ENCODE data around the gene TAF1A. TPM values are rescaled to one million over a fixed set of nuclear protein-coding genes. Genes with fewer than 3 reads are reported as not detected.
"Not testable (repeated sequence)": the region's sequence is repeated elsewhere in the genome, so short reads cannot be mapped to it uniquely, and the experiment has no call there.

The TAF1A gene
- total RNA-seq: 23.6 TPM

- FAIRE-seq (no peak), DNase-seq (ENCODE audit: low spot score in 2 of 2) (peak; percentile 38 to 68)
Measured at GRCh38 chr1:222589462-222590302, at the start of gene TAF1A. Gene TAF1A (minus strand): TSS chr1:222589933.

DNA sequence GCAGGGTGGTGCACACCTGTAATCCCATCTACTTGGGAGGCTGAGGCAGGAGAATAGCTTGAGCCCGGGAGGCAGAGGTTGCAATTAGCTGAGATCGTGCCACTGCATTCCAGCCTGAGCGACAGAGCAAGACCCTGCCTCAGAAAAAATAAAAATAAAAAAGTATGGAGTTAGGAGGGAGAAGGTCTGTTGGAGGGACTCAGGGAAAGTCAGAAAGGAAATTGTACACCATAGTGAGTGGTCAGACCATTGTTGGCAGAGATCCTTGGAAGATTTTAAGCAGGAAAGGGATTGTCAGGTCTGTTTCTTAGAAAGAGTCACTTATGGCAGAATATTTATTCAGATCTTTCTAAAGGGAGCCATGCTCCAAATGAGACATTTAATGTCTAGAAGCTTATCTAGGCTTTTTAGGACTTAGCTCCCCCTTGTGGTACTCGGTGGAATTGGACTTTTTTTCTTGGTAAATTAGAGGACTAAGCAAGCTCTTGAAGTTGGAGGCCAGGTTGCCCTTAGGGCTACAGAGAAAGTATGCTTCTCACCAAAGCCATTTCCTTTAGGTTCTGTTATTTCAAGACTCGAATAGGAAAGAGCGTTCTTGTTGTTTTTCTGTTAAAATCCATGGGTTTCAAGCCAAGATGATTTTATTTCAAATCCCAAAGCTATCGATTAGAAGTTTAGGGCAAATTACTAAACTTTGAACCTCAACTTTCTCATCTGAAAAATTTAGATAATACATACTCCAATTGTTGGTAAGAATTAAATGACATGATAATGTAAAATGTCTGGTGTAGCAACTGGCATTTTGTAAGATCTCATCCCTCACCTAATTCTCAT, 44.7 kb upstream of the TAF1A start:
- DNase-seq (ENCODE audit: low spot score in 2 of 2) (peak; percentile 21 to 43), FAIRE-seq (peak; percentile 3)

DNA sequence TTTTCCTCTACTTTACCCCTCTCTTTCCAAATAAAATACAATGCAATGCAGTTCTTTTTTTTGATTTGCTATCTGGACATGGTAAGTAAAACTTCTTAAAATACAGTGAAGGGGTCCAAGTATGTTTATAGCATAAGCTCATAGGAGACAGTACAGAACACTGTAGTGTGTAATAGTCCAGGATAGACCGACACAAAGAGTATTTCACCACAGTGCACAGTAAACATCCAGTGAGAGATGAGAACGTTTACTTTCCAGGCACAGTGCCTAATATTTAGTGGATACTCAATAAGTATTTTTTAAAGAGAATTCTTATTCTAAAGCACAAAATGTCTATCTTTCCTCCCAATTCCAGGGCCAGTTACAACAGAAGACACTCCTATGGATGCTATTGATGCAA, 43.0 kb upstream of the TAF1A start:
- DNase-seq (ENCODE audit: low spot score in 2 of 2): no peak
- FAIRE-seq: no peak

DNA sequence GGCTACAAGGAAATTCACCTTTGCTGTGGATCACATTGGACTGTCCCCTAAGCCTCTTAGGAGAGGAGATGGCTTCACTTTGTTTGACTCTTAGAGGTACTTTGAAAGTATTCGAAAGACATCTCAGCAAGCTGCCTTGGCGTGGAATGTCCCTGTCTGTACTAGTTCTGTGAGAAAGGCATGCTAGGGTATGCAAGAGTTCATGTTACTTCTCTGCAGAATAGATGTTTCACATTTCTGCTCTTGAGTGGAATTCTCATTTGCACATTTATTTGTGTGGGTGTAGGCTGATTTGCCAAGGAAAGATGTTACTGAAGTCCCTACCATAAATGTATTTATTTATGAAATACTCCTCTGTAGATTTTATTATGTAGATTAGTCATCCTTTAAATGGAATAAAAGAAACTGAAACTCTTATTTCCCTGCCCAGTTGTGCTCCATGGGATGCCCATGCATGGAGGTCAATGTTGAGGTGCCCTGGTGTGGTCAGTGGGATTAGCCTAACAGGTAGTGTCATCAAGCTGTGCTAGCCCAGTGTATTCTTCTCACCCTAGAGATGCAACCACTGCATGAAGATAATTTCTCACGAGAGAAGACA, 42.0 kb upstream of the TAF1A start:
- FAIRE-seq (no peak), DNase-seq (ENCODE audit: low spot score in 2 of 2) (no peak)

- FAIRE-seq: no peak
- no peak for DNase-seq (ENCODE audit: low spot score in 2 of 2)
Measured at GRCh38 chr1:222629921-222630535, 40.3 kb upstream of the TAF1A start.

DNA sequence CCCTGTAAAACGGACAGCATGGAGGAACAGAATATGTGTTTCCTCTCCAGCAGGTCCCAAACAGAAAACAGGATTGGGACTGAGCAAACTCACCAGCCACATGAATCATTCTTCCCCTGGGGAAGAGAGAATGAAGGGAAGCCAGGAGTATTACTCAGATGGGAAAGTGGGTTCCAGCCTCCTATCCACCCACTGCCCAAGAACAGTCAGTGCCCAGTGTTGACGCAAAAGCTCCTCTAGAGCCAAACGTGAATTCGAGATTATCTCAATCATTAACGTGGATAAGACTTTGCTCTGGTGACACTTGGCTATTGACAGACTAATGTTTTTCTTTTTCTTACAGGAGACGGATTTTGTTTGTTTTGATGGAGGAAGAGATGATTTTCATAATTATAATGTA, 37.5 kb upstream of the TAF1A start:
- no peak for FAIRE-seq

GRCh38 chr1:222624214-222624613, 34.5 kb upstream of the TAF1A start:
- FAIRE-seq: no peak
- no peak for DNase-seq (ENCODE audit: low spot score in 2 of 2)

More for the DNA sequence above, 37.5 kb upstream of the TAF1A start:
- DNase-seq (ENCODE audit: low spot score in 2 of 2): no peak

GRCh38 chr1:222623458-222623857, 33.7 kb upstream of the TAF1A start:
- FAIRE-seq (no peak), DNase-seq (ENCODE audit: low spot score in 2 of 2) (no peak)

DNA sequence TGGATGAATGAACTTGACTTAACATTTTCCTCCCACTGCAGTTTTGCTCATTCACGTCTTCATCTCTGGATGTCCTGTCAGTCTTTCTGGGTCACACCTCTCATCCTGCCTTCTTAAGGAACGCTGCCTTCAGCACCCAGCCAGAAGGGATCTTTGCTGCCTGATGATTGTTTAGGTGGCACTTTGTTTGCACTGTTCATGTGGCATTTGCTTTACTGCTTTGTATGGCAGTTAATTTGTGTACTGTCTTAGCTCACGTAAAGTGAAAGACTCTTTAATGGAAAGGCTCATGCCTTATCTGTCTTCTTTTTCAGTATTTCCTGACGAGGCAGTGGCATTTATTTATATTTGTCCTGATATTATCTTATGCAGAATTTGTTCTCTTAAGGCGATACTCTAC, 33.0 kb upstream of the TAF1A start:
- no peak for FAIRE-seq

DNA sequence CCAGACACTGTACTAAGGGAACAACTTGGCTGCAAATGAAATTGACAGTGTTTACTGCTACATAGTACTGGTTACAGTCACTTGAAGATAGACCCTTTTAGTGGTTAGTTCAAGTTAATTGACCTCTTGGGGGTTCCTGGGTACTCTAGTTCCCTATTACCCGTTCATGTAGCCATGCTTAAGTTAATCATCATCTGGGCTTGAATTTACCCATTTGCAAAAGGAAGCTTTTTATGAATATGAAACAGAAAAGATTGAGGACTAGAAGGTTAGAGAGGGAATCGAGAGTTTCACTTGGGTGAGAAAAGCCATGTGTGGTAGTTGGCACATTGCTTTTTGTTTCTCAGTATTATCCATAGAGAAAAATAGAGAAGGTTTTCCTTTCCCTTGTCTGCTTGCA, 30.8 kb upstream of the TAF1A start:
- DNase-seq (ENCODE audit: low spot score in 2 of 2) (no peak), FAIRE-seq (no peak)

More for the DNA sequence above, 33.0 kb upstream of the TAF1A start:
- DNase-seq (ENCODE audit: low spot score in 2 of 2): no peak

DNA sequence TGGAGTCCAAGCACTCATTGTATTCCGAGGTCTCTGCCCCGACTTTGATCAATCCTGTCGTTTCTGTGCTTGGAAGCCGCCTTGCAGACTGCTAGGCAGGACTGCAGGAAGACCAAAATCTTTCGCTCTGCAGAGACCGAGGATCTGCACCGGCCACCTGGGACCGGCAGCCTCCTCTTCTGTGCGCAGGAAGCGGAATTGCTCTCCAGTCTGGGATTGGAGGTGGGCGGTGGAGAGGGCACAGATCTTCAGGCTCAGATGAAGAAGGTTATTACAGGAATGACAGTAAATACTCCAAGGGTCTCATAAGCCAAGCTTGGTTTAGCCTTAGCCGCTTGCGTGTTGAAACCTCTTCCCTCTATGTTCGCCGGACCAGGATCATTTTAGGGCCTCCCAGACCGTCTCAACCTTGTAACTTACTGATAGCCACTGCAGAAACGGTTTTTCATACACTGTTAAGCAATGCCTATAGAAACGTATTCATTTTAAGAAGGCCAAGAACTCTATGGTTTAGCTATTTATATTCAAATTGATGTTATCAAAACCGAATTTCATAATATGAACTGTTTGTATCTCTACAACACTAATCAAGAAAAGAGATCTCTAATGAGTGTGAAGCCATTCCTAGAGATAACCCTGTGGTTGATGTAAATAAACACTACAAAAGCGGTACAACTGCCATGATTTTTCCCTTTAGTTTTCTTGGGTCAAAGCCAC, 29.3 kb upstream of the TAF1A start:
- no peak for FAIRE-seq

GRCh38 chr1:222618001-222618879, 28.5 kb upstream of the TAF1A start, which contains the start of gene MIA3:
Gene MIA3 (plus strand): TSS chr1:222618097. CDS start chr1:222618111, 14 bp downstream.
- DNase-seq (ENCODE audit: low spot score in 2 of 2): peak; percentile 89 to 95
- no peak for FAIRE-seq

More for the DNA sequence above, 29.3 kb upstream of the TAF1A start:
- peak; percentile 10 to 22 for DNase-seq (ENCODE audit: low spot score in 2 of 2)

DNA sequence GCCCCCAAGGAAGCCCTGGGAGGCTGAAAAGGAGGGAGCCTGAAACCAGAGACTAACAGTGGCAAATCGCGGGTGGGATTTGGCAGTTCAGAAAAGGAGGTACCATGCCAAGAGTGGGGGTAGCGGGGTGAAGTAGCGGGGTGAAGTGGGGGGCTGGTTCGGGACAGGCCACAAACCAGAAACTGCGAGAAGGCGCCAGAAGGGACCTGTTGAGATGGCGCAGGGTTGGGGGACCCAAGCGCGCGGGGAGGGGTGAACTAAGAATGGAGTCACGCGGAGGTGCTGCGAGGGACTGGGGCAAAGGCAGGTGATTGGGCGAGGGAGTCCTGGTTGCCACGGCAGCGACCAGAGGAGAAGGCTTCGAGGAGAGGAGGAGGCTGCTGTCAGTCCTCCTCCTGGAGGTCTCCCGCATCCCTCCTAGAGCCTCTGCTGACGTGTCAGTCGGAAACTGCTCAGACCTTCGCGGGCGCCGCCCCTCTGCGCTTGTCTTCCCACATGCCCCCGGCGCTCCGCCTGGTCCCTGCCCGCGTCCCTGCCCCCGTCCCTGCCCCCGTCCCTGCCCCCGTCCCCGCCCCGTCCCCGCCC, 27.7 kb upstream of the TAF1A start:
- DNase-seq (ENCODE audit: low spot score in 2 of 2) (peak in 1 of 2 donors; percentile 78), FAIRE-seq (no peak)

GRCh38 chr1:222616525-222616924, 26.8 kb upstream of the TAF1A start:
- no peak for DNase-seq (ENCODE audit: low spot score in 2 of 2)
- no peak for FAIRE-seq

GRCh38 chr1:222613627-222614026, 23.9 kb upstream of the TAF1A start:
- no peak for DNase-seq (ENCODE audit: low spot score in 2 of 2)
- no peak for FAIRE-seq

DNA sequence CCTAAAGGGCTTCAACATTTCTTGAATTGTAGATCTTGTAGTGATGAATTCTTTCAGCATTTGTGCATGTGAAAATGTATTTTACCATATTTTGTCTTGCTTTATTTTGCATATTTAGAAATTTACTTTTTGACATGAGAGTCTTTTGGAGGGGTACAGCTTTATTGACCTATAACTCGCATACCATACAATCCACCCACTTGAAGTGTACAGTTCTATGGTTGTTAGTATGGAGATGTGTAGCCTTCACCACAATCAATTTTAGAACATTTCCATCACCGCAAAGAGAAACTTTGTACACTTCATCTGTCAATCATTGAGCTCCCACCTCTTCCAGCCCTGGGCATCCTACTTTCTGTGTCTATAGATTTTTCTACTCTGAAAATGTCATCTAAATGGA, 21.0 kb upstream of the TAF1A start:
- DNase-seq (ENCODE audit: low spot score in 2 of 2): no peak
- no peak for FAIRE-seq

DNA sequence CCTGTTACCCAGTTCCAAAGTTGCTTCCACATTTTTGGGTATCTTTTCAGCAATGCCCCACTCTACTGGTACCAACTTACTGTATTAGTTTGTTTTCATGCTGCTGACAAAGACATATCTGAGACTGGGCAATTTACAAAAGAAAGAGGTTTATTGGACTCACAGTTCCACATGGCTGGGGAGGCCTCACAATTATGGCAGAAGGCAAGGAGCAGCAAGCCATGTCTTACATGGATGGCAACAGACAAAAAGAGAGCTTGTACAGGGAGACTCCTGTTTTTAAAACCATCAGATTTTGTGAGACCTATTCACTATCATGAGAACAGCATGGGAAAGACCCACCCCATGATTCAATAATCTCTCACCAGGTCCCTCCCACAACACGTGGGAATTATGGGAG, 19.4 kb upstream of the TAF1A start:
- FAIRE-seq: not testable (repeated sequence)

DNA sequence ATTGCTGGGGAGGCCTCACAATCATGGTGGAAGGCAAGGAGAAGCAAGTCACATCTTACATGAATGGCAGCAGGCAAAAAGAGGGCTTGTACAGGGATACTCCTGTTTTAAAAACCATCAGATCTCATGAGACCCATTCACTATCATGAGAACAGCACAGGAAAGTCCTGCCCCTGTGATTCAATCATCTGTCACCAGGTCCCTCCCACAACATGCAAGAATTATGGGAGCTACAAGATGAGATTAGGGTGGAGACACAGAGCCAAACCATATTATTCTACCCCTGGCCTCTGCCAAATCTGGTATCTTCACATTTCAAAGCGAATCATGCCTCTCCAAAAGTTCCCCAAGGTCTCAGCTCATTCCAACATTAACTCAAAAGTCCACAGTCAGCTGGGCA, 17.0 kb upstream of the TAF1A start:
- DNase-seq (ENCODE audit: low spot score in 2 of 2) (no peak), FAIRE-seq (no peak)

More for the DNA sequence above, 19.4 kb upstream of the TAF1A start:
- not testable (repeated sequence) for DNase-seq (ENCODE audit: low spot score in 2 of 2)

All from frontal cortex (tissue), 4 donors.